Measurements from ENCODE around the gene DBP. TPM values are rescaled to one million over a fixed set of nuclear protein-coding genes. Genes with fewer than 3 reads are reported as not detected.
"Not testable (repeated sequence)": the region's sequence is repeated elsewhere in the genome, so short reads cannot be mapped to it uniquely, and the experiment has no call there.

Gene DBP
- total RNA-seq, 1 experiment from 2014 or later, result 11.1 TPM

DNA sequence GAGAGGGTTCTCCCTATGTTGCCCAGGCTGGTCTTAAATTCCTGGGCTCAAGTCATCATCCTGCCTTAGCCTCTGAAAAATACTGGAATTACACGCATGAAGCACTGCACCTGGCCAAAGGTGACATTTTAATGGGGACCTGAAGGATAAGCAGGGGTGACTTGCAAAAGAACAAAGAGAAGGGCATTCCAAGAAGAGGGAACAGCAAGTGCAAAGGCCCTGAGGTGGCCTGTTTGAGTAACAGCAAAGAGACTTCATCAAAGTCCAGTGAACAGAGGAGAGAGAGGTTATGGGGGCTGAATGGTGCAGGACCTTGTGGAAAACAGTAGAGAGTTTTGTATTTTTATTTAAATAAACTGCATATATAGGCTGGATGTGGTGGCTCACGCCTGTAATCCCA, 4.7 kb upstream of the DBP start:
- no peak for DNase-seq (ENCODE audit: low read depth)

DNA sequence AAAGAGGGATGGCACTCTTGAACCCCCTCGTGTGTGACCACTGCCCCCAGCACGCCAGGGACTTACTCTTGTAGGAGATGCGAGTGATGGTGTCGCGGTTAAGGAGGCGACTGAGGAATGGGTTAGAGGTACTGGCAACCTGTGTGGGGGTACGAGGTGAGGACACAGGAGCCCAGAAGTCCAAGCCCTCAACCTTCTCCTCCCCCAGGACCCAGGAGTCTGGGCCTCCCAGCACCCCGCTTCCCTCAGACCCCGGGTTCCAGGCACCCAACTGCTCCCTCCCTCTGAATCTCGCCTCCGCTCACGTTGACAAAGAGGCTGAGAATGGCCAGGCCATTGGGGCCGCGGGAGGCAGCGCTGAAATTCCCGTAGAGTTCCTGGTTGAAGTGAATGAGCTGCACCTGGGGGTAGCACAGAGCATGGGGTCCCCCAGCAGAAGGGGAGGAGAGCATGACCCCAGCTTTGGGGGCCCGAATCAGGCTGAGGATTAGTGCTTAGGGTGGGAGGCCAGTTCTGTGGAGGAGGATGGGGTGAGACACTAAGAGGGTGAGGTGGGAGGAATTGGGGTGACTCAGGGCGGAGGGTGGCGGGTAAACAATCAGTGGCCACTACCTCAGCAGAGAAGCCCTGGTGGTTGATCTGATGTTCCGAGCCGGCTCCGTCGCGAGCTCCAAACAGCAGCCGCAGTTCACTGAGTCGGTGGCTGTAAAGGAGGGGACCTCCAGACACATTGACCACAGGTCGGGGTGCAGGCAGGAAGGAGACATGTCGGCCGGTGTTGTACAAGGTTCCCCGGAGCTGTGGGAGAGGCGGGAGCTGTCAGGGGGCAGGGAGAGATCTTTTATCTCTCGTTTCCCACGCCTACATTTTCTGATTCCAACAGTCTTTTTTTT, 2.5 kb upstream of the DBP start:
- no peak for DNase-seq (ENCODE audit: low read depth)

DNA sequence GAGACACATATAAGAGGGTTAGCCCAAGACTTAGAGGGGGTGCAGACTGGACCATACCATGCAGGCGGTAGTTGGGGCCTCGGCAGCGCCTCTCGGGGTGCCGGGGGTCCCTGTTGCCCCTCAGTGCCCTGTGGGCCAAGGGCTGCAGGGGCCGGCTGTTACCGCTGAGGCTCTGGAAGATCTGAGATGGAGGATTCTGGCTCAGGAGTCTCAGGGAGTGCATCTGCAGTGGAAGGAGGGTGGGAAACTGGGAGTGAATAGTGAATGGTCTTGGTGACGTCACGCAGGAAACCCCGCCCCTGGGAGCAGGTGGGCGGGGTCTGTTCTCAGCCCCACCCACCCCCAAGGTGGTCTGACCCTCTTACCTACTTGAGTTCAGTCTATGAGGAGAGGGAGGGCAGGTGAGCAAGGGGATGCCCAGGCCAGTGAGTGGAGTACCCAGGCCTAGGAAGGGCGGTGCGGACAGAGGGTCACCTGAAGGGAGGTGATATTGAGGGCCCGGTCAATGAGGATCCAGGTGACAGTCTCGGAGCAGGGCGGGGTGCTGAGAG, 1.7 kb upstream of the DBP start:
- DNase-seq (ENCODE audit: low read depth), result no peak

DNA sequence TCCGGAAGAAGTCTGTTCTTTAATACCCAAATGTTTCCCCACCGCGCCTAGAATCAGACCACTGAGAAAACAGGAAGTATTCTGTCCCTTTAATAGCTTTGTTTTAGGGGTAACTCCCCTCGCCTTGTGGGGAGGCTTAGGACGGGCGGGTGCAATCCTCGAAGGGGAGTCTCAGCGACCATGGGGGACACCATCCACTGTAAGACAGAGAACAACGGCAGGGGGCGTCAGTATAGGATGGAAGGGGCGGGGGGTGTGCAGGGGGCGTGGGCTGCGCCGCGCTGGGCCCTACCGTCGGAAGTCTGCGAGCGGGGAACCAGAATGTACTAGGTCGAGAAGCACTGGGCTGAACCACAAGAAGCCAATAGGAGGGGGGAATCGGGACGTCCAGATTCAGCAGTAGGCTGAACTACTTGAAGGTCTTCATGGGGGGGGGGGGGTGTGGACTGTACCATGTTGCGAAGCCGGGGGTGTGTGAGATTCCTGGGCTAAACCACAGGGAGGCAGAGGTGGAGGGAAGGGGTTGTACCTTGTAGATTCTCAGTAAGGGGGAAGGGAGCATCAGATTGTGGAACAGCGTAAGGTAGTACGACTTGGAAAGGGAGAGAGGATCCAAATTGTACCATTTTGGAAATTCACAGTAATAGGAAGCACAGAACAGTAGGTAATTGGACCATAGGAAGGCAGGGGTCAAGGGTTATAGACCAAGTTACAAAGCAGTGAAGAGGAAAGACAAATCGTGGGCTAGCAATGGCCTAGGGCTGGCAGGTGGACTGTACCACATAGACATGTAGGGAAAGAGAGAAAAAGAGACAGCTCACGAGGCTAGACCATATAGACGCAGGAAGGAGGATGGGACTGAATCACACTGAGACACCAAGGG, 1.0 kb upstream of the DBP start:
- DNase-seq (ENCODE audit: low read depth), result peak; percentile 74

DNA sequence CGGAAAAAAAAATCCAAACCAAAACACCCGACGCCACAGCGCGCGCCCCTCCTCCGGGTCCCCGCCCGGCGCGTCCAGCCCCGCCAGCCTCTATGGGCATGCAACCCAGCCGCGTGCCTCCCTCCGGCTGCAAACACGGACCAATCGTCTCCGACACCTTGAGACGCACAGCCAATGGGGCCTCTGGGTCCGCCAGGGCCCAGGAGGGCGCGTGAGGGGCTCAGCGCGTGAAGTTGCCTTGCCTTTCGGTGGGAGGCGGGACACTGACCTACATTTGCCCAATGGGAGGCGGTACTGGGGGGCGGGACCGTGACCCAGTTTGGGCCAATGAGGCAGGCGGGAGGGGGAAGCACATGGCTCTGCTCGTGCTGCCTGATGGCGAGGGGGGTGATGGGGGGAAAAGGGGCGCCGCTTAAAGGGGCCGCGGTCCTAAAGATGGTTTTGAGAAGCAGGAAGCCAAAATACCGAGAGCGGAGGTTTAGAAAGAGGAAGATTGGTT, 319 bp upstream of the DBP start:
- DNase-seq (ENCODE audit: low read depth), result peak; percentile 98

DNA sequence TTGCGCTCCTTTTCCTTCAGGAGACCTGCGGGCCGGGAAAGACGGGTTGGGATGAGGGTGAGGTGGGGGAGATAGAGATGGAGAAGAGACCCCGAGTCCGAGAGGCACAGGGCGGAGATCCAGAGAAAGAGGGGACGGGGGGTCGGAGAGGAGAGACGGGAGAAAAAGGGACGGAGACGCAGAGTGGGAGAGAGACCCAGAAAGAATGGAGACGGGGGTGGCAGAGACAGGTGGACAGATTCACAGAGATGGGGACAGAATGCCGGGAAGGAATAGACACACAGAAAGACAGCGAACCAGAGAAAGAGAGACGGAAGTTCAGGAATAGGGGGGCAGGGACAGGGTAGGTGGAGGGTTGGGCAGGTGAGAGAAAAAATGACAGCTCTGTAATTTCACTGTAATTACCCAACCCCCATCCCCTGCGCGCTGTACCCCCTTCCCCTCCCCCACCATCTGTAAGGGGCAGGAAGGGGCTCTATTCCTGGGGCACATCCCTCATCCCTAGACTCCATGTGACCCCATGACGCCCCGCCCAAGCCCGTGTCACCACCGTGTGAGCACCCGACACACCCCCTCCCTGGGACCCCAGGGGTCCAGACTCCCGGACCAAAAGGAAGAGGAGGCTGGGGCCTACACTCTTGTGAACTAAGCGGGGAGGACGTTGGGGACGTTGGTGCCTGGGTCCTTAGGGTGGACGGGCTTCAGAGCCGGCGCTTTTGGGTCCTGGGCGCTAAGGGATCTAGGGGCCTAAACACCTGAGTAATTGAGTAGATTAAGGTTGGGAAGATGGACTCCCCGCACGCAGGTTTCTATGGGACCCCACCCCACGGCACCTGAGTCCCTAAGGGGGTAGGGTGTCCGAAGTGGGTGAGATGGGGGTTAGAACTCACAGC, 967 bp downstream of the DBP start:
- no peak for DNase-seq (ENCODE audit: low read depth)

DNA sequence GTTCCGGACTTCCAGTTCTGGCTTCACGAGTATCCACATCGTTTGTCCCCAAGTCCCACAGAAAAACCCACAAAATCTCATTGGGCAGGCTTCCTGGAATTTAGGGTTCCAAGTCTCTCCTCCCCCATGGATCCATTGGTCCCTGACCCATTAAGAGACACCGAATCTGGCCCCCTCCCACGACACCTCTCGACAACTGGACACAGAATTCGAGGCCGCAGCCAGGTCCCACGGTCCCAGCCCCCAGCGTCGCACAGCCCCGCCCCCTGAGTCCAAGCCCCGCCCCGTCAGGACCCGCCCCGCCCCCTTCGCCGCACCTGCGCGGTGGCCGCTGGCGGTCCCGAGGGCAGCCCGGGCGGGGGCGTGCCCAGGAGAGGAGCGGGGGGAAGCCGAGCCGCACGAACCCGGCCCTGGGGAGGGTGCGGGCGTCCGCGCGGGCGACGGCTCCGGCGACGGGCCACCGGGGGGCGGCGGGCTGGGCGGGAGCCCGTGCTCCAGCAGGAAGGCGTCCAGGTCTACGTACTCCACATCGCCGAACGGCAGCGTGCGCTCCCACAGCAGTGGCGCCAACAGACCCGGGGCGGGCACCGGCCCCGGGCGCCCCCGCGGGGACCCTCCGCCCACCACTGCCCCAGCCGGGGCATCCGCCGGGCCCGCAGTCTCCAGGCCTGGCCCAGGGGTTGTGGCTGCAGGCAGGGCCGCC, 1.8 kb downstream of the DBP start:
- no peak for DNase-seq (ENCODE audit: low read depth)

DNA sequence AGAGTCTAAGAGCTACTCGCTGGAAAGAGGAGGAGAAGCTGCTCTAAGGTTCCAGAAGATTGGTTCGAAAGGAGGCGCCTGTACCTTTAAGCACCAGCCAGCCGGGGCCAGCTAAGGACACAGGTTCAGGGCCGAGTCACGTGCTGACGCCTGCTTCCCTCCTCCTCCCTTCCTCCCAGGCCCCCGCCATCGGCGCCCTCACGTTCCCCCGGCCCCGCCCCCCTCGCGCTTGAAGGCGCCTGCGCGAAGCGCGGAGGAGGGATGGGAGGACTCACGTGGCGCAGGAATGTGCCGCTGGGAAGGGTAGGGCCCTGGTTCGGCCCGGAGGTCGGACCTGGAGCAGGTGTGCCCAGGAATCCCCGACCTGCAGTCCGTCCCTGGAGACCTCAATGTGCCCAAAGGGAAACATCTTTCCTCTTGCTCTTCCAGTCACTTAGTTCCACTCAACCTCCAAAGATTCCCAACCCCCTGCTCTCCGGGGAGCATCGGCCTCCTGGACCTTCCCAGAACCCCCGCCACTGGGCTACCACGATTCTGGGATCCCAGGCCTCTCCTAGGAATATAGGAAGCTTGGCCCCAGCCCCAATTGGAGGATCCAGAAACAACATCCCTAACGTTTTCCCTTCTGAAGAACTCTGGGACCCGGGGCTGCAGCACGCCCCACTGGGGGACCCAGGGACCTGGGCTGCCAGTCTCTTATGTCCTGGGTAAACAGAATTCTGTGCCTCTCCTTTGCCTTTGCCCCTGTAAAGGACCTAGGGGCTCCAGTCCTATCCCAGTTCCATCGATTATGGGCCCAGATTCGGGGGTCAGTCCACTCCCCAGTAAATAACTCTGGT, 2.5 kb downstream of the DBP start:
- peak; percentile 92 for DNase-seq (ENCODE audit: low read depth)

DNA sequence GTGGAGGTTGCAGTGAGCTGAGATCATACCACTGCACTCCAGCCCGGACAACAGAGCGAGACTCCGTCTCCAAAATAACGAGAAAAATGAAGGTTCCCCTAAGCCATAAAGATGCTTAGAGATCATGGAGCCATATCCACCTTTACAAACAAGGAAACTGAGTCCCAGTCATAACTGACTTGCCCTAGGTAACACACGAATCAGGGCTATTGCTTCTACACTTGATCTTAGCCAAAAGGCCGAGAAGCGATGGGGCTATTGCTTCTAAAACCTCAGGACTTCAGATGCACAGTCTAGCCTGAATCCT, 3.2 kb downstream of the DBP start:
- DNase-seq (ENCODE audit: low read depth), result no peak

DNA sequence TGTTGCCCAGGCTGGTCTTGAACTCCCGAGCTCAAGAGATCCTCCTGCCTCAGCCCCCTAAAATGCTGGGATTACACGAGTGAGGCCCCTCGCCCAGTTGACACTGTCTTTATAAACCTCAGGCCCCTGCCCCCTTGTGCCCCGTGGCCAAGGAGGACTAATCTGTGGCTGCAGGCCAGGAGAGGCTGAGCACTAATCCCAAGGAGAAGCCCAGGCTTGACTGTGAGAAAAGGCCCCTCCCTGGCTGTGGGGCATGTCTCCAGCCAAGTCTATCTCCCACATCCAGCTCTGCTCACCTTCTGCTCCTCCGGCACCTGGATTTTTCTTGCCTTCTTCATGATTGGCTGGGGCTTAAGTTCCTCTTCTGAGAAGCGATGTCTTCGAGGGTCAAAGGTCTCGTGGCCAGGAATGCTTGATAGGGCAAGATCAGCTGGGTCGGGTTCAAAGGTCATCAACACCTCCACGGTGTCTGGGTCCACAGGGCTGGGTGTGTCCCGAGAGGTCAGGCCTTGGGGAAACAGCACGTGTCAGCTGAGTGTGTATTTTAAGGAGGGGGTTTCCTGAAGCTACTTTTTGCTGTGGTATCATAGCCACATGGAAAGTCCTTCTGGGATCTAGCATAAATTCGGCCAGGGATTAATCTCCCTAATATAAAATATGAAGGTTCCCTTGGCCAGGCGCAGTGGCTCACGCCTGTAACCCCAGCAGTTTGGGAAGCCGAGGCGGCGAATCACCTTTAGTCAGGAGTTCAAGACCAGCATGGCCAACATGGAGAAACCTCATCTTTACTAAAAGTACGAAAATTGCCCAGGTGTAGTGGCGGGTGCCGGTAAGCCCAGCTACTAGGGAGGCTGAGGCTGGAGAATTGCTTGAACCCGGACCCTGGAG, 3.8 kb downstream of the DBP start:
- no peak for DNase-seq (ENCODE audit: low read depth)

DNA sequence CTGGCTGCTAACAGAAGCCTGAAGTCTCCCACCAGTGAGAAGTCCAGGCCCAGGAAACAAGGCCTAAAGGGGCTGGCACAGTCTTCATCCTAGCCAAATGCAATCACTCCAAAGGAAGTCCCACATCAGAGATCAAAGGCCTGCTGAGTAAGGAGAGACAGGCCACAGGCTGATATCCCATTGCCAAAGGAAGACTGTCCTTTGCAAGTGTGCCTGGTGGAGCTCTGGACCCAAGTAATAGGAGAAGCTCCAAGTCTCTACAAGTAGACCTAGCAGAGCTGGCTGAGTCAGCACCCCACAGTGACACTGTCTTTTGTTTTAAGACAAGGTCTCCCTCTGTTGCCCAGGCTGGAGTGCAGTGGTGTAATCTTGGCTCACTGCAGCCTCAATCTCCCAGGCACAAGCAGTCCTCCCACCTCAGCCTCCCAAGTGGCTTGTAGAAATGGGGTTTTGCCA, 4.5 kb downstream of the DBP start:
- peak; percentile 84 for DNase-seq (ENCODE audit: low read depth)

DNA sequence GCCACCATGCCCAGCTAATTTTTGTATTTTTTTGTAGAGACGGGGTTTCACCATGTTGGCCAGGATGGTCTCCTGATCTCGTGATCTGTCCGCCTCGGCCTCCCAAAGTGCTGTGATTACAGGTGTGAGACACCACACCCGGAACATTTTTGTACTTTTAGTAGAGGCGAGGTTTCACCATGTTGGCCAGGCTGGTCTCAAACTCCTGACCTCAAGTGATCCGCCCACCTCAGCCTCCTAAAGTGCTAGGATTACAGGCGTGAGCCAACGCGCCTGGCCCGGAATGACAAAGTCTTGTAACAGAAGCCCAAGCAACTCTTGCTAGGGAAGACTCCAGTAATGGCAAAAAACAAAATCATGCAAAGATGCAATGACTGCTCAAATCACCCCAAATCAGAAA, 4.9 kb downstream of the DBP start:
- not testable (repeated sequence) for DNase-seq (ENCODE audit: low read depth)

DNA sequence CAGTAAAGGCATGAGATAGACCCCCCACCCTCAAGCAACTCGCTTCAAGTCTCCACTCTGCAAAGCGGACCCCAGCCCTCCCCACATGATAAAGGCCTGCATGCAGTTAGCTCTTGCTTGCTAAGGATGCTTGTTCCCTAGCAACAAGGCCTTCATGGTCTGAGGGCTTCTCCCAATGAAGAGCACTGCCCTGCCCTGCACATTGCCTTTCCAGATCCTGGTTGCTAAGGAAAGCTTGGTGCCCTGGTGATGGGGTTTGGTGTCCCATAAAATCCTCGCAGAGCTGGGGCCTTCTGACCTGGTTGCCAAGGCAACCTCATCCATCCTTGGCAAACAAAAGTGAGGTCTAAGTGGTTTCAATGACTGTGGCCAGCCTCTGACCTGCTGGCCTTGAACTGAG, 6.0 kb downstream of the DBP start:
- DNase-seq (ENCODE audit: low read depth), result no peak

DNA sequence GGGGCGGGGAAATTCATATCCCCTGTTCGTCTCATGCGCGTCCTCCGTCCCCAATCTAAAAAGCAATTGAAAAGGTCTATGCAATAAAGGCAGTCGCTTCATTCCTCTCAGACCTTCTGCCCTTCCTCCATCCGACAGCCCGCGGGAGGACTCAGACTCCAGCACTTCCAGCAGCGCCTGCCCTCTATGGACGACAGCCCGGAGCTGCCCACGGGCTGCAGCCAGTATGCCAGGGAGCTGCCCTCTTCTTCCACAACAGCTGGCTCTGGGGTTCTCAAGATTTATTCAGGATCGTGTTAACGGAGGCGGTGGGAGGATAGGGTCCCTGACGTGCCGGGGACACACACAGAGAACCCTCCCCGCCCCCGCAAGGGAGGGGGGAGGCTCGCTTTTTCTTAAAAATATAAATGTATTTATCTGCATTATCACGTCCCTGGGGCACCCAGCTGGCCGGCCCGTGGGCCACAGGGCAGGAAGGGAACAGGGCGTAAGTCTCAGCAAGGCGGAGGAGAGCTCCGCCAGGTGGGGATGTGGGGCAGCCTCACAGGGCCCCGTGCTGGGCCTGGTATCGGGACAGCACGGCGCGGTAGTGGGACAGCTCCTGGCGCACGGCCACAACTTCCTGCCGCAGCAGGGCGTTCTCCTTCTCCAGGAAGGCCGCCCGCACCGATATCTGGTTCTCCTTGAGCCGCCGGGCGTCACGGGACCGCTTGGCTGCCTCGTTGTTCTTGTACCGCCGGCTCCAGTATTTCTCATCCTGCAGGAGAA, 6.7 kb downstream of the DBP start:
- no peak for DNase-seq (ENCODE audit: low read depth)

DNA sequence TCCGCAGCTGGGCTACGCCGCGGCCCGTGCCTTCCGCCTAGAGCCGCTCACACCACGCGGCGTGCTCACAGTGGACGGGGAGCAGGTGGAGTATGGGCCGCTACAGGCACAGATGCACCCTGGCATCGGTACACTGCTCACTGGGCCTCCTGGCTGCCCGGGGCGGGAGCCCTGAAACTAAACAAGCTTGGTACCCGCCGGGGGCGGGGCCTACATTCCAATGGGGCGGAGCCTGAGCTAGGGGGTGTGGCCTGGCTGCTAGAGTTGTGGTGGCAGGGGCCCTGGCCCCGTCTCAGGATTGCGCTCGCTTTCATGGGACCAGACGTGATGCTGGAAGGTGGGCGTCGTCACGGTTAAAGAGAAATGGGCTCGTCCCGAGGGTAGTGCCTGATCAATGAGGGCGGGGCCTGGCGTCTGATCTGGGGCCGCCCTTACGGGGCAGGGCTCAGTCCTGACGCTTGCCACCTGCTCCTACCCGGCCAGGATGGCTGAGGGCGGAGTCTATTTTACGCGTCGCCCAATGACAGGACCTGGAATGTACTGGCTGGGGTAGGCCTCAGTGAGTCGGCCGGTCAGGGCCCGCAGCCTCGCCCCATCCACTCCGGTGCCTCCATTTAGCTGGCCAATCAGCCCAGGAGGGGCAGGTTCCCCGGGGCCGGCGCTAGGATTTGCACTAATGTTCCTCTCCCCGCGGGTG, 7.4 kb downstream of the DBP start:
- no peak for DNase-seq (ENCODE audit: low read depth)

DNA sequence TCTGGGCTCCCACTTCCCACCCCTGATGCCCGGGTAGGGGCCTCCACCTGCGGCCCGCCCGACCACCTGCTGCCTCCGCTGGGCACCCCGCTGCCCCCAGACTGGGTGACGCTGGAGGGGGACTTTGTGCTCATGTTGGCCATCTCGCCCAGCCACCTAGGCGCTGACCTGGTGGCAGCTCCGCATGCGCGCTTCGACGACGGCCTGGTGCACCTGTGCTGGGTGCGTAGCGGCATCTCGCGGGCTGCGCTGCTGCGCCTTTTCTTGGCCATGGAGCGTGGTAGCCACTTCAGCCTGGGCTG, 7.9 kb downstream of the DBP start:
- no peak for DNase-seq (ENCODE audit: low read depth)
